Fibroblast of peridontal ligament (primary cell): ENCODE data around the gene NYNRIN.

Experiments
- DNase-seq: peaks from one replicate; pipeline ENCODE4 v3.0.0-alpha.2; 2010; ENCODE audit errors: extremely low read depth

The NYNRIN gene

DNA sequence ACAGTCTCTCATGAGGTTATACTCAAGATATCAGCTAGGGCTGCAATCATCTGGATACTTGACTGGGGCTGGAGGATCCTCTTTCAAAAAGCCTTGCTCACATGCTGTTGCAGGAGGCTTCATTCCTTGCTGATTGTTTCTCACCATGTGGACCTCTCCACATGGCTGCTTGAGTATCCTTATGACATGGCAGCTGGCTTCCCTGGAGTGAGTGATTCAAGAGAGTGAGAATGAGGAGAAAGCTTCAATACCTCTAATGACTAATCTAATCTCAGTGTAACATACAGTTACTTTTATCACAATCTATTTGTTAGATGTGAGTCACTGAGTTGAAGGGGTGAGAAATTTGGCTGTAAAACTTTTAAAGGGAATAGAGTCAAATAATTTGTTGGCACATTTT, 58.2 kb downstream of the NYNRIN start:
- no peak for DNase-seq

DNA sequence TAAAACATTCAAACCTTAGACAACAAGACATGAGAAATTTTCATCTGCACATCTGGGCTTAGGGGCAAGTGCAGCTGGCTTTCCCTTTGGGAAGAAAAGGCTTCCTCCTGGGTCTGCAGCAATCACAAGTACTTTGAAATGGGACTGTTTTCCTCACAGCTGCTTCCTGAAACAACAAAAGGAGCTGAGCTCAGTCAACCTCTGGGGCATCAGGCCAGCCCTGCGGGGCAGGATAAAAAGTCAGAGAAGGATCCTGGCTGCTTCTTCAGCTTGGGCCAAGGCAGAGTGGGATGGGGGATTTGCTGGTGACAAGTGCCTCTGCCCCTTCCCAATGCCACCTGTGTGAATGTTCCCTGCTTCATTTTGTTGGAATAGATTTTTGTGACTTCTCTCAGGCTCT, 59.9 kb downstream of the NYNRIN start:
- no peak for DNase-seq

DNA sequence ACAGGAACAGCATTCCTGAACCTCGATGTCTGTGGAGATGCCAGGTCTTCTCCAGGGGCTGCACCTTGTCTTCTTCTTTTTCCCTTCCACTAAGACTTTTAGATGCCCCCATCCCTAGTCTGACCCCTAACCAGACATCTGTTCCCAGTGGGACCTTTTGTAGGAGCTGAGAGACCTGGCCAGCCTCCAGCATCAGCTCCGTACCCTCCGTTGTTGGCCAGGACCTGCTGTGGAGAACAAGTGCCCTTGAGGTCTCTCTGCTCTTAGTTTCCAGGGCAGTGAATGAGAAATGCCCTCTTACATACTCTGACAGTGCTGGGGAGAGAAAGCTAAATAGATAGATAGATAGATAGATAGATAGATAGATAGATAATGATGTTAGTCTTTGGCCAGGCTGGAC, 60.5 kb downstream of the NYNRIN start:
- DNase-seq, result no peak

DNA sequence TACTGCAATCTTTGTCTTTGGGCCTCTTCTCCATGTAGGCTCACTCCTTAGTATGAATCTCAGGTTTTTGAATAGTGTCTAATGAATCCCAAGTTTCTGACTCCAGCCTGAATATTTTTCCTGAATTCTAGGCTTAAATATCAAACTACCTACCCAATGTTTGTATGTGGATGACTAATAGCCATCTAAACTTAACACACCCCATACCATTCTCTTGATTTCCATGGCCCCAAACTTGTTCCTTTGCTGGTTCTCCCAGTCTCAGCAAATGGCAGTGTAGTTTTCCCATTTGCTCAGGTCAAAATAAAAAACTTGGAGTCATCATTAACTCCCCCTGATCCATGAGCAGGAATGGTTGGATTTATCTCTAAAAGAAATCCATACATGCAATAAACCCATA, 62.5 kb downstream of the NYNRIN start:
- DNase-seq, result no peak

DNA sequence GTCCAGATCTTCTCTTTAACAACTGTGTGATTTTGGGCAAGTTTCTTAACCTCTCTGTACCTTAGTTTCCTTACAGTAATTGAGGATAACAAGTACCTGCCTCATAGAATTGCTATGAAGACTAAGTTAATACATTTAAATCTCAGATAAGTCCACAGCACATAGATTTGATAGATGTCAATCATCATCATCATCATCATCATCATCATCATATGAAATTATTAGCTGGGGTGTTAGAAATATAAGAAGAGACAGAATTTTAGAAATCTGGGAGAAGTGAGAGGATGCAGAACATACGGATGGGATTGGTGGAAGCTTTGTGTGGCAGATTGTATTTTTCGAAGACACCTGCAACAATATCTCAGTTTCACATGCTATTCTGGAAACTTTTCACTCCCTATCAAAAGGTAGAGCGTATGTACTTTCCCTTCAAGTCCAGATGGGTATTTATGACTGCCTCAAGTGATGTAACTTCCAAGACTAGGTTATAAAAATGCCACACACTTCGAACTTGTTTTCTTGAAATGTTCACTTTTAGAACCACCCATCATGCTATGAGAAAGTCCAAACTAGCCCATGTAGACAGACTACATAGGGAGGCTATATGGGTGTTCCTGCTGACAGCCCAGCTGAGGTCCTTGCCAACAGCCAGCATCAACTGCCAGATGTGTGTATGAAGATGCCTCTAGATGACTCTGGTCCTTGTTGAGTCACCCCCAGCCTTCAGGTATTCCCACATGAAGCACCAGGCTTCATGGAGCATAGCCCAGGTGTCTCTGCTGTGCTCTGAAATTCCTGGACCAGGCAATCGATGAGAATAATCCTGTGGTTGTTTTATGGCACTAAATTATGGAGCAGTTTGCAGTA, 64.4 kb downstream of the NYNRIN start:
- no peak for DNase-seq

DNA sequence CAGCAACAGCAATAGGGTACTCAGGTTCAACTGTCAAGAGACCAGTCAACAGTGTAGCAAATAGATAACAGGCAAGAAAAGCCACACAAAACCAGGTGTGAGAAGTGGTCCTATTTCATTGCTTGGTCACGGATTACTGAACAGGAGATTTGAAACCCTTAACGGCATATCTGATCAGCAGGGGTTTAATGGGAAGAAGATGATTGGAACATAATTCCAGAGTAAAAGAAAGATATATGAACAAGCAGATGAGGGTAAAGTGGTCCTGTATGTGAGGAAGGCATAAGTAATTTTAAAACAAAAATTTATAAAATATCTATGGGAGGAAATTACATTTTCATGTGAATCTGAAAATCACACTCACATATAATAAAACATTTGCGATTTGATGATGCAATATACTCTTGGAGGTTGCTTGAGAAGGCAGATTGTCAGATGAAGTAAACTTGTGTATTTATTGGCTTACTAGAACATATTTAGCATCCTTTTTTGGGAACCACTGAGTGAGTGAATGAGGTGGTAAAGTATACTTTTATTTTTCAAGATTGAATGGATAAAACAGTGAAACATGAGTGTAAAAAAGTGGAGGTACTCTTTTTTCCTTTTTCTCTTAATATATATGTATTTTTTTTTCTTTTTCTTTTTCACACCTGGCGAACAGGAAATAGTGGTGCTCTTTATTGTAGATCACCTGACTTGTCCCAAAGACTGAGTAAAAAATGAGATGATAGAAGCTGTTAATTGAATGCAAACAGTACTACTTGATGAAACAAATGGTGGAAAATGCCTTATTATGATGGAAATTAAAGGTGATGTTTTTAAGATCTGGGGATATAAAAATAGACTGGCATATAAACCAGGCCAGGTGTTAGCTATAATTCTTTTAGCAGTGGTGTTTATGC, 65.3 kb downstream of the NYNRIN start:
- DNase-seq, result no peak

DNA sequence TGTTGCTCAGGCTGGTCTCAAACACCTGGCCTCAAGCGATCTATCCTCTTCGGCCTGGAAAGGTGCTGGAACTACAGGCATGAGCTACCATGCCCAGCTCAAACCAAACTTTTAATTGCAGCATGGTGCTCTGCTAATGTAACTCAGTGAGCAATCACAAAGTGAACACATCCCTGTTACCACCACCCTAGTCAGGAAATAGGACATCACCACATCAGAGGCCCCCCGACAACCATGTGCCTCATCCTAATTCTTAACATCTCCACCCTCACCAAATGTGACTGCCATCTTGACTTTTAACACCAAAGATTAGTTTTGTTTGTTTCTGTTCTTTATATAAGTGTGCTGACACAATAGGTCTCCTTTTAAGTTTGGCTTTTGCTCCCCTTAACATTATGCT, 66.6 kb downstream of the NYNRIN start:
- no peak for DNase-seq

DNA sequence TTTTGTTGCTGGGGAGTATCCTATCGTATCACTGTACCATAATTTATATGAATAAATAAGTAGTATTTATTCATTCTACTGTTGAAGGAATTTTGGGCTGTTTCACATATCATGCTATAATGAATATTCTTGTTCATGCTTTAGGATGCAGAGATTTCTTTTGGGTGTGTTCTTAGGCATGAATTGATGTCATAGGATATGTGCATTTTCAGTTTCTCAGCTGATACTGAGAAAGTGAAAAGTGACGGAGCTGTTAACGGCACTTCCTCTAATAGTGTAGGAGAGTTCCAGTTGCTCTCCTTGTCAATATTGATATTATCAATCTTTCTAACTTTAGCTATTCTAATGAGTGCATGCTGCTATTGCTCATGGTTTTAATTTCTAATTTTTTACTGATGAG, 67.0 kb downstream of the NYNRIN start:
- DNase-seq, result no peak
